NCI-H526 (cell line): ENCODE results near the gene GOSR2.
"Not testable (repeated sequence)": the region's sequence is repeated elsewhere in the genome, so short reads cannot be mapped to it uniquely, and the experiment has no call there.

ENCODE experiments used
- DNase-seq, 2 experiments: peaks; one replicate each; lab custom pipeline; 2025; lab: John Stamatoyannopoulos, UW

Gene GOSR2

GRCh38 chr17:46894024-46894423 lies 28.9 kb upstream of the GOSR2 start:
- no peak for DNase-seq

DNA sequence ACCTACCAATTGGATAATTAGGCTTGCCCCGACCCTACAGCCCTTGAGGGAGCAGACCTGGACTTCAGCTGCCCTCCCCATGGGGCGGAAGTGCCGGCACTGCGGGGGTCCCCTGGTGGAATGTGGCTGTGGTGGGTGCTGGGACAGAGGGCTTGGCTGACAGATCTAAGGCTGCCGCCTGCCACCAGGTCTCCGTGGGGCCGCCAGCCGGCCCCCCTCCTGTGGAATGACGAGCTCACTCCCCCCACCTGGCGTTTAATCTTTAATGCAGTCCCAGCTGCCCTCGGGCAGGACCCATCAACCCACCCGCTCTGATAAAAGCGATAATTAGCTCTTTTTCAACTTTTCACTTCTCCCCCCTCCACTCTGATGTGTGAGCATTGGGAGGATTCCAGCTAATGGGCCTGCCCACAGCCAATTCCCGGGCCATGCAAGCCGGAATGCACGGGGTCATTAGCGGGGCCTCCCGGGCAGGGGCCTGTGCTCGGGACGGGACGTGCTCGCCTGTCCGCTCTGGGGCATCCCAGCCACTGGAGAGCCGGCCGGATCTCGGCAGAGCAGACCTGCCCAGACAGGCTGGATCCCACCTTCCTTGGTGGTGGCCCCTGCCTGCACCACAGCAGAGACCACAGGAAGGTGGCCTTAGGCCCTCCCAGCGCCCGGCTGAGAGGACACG lies 28.3 kb upstream of the GOSR2 start:
- no peak for DNase-seq

DNA sequence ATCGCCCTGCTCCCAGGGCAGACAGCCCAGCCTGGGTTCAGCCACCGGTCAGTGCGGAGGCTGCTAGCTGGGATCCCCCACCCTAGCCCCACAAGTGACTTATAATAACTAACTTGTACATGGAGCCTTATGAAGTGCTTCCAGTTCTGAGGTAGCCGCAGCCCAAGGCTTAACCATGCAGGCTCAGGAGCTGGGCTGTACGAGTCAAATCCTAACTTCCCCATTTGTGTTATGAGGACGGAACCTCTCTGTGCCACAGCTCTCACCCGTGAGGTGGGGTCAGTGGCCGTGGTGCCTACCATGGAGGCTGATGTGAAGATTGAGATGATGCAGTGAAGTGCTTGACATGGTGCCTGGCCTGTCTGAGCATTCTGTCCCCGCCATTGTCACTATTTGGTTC lies 27.8 kb upstream of the GOSR2 start:
- no peak for DNase-seq

- DNase-seq = no peak
Measured at GRCh38 chr17:46896991-46897390, 26.0 kb upstream of the GOSR2 start.

DNA sequence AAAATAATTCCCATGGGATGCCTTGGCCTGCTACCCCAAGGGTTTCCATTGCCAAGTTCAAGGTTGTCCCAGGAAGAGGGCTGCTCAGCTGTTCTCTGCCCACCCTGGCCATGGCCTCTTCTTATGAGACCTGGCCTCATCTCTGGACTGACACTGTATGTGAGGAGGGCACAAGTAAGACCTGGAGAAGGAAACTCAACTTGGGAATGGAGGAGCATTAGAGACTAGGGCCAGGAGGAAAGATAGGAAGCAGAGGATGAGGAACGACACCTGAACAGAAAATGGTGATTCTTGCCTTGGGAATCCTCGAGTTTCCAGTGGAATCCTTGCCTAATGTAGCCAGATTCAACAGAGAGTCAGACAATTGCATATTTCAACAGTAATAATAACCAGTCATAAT lies 24.6 kb upstream of the GOSR2 start:
- DNase-seq = no peak

GRCh38 chr17:46898860-46899259 lies 24.1 kb upstream of the GOSR2 start:
- no peak for DNase-seq

- no peak for DNase-seq
Measured at GRCh38 chr17:46901291-46901690, 21.7 kb upstream of the GOSR2 start.

- DNase-seq = no peak
Measured at GRCh38 chr17:46903762-46904672, 18.9 kb upstream of the GOSR2 start.

DNA sequence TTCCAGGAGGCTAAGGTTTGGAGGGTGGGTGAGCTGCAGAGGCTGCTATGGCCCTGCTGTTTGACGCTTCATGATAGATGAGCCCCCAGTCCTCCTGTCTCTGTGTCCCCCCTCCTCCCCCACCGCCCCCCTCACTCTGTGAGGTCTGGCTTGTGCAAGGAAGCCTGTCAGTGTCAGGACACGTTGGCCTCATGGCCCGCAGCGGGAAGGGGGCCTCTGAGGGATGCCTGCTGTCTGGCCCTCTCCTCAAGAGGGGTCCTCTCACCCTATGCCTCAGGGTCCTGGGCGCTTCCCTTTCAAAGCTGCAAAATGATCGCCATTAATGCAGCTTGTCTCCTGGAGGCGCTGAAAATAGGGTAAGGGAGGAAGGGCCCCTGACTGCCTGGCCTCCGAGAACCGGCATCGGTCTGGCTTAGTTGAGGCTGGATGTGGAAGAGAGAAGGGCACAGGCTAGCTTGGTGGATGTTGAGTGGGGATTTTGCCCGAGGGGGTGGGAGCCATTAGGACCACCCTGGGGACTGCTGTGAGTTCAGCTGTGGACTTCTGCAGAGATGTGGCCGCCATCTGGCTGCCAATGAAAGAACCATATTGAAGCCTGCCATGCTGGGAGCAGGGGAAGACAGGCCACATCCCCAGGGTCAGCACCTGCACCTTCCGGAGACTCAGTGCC lies 14.8 kb upstream of the GOSR2 start:
- DNase-seq = no peak

DNA sequence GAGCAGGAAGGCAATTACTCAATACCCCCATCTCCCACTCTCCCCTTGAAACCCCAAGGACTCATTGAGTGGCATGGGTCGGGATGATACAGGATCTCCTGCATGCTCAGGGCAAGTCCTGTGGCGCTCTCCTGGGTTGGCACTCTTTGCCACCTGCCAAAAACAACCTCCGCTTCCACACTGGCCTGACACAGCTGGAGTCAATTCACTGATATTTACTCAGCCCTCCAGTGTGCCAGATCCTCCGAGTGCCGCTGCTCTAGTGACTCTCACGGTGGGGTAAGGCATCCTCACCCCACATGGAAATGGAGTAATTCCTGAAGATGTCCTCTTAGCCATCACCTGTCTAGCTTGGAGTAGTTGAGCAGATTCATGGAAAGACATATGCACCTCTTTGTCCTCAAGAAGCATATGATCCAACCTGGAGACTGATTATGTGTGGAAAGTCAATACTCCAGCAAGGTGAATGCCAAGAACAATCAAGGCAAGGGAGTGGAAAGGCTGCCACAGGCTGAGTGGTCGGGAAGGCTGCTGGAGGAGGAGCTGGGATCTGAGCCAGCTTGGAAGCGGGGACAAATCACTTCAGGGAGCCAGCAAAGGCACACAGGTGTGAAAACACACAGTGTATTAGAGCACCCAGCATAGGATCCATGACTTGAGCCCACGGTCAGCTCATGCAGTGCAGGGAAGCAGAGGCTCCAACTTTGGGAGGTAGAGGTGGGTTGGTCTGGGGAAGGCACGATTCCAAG lies 12.6 kb upstream of the GOSR2 start:
- no peak for DNase-seq

DNA sequence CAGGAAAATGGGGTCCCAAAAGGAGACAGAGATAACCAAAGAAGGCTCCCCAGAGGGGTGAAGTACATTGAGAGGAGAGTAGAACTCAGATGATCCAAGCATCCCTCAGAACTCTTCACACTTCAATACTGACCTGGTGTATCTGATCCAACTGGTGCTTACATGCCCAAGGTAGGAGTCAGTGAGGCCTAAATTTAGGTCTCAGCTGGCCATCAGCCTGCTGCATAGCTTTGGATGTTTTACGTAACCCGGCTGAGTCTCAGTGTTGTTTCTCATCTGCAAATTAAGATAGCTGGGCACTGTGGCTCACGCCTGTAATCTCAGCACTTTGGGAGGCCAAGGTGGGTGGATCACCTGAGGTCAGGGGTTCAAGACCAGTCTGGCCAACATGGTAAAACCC lies 11.6 kb upstream of the GOSR2 start:
- DNase-seq = no peak

DNA sequence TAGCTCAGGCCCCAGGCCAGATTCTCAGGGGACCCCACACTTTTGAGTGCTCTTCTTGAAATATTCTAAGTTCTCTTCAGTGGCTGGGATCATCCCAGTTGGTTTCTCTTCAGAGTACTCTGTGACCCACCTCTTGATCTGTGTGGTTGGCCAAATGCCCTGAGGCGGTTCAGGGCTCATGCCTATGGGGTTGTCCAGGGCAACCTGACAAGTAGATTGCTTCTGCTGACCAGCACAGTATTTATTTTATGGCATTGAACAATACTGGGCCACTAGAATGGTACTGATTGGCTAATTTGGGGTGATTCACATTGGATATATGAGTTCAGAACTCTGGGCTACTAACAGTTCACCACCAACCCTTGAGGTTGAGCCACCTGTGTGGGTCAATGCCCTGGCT lies 7.4 kb upstream of the GOSR2 start:
- DNase-seq = no peak

- DNase-seq = no peak
Measured at GRCh38 chr17:46916211-46916610, 6.7 kb upstream of the GOSR2 start.

- no peak for DNase-seq
Measured at GRCh38 chr17:46916623-46917022, 6.3 kb upstream of the GOSR2 start.

GRCh38 chr17:46917041-46917440 lies 5.9 kb upstream of the GOSR2 start:
- no peak for DNase-seq

DNA sequence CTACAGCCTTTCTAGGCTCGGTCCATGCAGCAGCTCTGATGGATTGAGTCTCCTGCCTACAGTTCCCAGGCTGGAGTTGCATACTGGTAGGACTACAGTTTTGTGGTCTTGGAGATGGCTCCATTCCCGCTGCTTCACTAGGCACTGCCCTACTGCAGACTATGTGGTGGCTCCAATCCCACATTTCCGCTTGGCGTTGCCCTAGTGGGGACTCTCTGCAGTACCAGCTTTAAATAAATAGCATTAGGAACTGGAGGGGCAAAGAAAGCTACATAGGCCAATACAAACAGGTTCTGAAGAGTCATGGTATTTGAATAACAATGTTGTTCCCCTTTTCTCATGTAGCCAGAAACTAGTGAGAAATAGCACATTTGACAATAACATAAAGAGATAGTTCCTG lies 5.4 kb upstream of the GOSR2 start:
- no peak for DNase-seq

GRCh38 chr17:46921962-46922361 lies 998 bp upstream of the GOSR2 start:
- not testable (repeated sequence) for DNase-seq

DNA sequence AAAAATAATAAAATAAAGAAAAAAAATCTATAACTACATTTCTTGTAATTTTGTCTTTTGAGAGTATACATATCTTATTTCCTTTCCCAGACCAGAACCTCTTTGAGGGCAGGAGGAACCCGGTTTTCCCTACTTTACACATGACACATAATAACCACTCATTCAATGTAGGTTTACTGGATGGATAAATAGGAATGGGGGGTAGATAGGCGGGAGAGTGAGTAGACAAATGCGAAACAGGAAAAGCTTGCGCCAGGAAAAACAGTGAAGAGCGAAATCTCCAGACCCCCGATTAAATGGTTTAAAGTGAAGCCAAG lies 515 bp upstream of the GOSR2 start:
- DNase-seq = no peak

DNA sequence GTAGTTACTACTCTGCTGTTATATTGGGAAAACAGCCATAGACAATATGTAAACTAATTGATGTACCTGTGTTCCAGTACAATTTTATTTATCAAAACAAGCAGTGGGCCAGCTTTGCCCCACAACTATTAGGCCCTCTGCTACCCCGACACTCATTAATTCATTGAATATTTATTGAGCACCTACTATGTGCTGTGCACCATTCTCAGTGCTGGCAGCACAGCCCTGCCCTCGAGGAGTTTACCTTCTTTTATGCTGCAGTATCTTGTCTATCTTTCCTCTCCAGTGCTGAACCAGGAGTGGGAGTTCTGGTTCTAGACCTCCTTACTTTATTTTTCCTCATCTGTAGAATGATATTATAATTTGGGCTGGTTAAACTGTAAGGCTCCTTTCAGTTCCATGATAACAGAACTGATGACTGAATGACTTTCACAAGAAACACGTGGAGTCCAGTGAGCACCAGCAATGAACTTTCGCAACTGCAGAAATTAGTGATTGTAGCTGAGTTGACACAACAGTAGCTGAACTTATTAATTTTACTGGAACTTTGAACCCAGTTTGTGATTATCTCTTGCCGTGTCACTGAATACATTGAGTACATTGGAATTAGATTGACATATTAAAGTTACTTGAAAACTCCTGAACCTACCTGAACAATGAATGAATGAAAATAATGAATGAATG lies 2.4 kb downstream of the GOSR2 start:
- no peak for DNase-seq

GRCh38 chr17:46928467-46929261 lies 5.7 kb downstream of the GOSR2 start:
- DNase-seq = no peak

DNA sequence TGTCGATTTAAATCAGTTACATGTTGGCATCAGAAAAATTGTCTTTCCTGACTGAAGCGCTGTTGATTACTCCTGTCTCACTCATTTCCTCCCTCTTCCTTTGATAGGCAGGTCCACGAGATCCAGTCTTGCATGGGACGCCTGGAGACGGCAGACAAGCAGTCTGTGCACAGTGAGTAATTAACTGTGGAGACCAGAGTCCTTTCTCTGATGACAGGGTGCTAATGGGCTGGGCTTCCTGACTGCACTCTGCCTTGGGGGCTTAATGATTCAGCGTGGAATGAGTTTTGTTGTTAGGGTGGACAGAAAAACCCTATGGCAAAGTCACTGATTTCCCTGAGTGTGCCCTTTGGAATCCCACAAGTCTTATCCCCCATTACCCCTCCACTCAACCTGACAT lies 6.5 kb downstream of the GOSR2 start:
- no peak for DNase-seq
